HepG2 (cell line): Measurements from ENCODE around the gene RDH11. TPM values are rescaled to one million over a fixed set of nuclear protein-coding genes. Genes with fewer than 3 reads are reported as not detected.

Experiments used
- ATF1 ChIP-seq: IDR thresholded peaks from 2 replicates; pipeline ENCODE4 v1.6.1; 2016; ENCODE audit warnings: mild to moderate bottlenecking, control low read depth
- KMT2A ChIP-seq: sonication (generic); formaldehyde crosslinking; IDR thresholded peaks from 2 replicates; pipeline ENCODE4 v1.4.0; 2020; ENCODE audit warnings: missing genetic modification reagents
- SPEN ChIP-seq: sonication (generic); formaldehyde crosslinking; IDR thresholded peaks from 2 replicates; pipeline ENCODE4 v1.5.1; 2020; ENCODE audit warnings: low read depth, mild to moderate bottlenecking, missing genetic modification reagents
- TBP ChIP-seq: sonication (generic); formaldehyde crosslinking; IDR thresholded peaks from 2 replicates; pipeline ENCODE4 v1.5.0; 2020; ENCODE audit warnings: missing genetic modification reagents
- TMF1 ChIP-seq: sonication (generic); formaldehyde crosslinking; IDR thresholded peaks from 2 replicates; pipeline ENCODE4 v1.8.1; 2022; ENCODE audit warnings: low read depth, missing genetic modification reagents
- ZNF337 ChIP-seq: sonication (generic); formaldehyde crosslinking; IDR thresholded peaks from 2 replicates; pipeline ENCODE4 v1.5.1; 2020; ENCODE audit warnings: missing genetic modification reagents, low read depth, mild to moderate bottlenecking, borderline replicate concordance
- ZNF841 ChIP-seq: sonication (generic); formaldehyde crosslinking; IDR thresholded peaks from 2 replicates; pipeline ENCODE4 v1.8.1; 2023; ENCODE audit warnings: missing genetic modification reagents, borderline replicate concordance
- polyA plus RNA-seq, 8 experiments: library from polyadenylated mRNA; depleted of rRNA in 3 of 8; stranded (reverse) in 7 of 8; unstranded in 1 of 8; fragments of >200 nt; fragmentation: Illumina TruSeq in 4 of 8; extraction: Trizol in 4 of 8; gene quantifications; 2 replicates each; pipeline versions ENCODE4 v1.2.1 to v1.2.3, GENCODE V29; 2011 to 2016; ENCODE audit warnings: low read depth in 4 of 8, missing spikeins in 1 of 8, mixed read lengths in 1 of 8; ENCODE audit not compliant: insufficient read depth in 1 of 8
- total RNA-seq, 5 experiments: library from RNA; depleted of rRNA; stranded (reverse); fragments of >200 nt; fragmentation: Illumina TruSeq; extraction: Trizol; gene quantifications; 2 replicates each; pipeline ENCODE4 v1.2.3, GENCODE V29; 2016; ENCODE audit warnings: low read depth in 1 of 5
- TF ChIP-seq, protein P1 (sequence below), 2 experiments: sonication (generic) in 1 of 2; formaldehyde crosslinking in 1 of 2; IDR thresholded peaks; 2 replicates each; pipeline versions ENCODE4 v1.4.0 to v1.6.1; 2016 to 2020; ENCODE audit warnings: borderline replicate concordance in 1 of 2, low read depth in 1 of 2, mild to moderate bottlenecking in 1 of 2, missing genetic modification reagents in 1 of 2
- TF ChIP-seq, protein P2 (sequence below): sonication (generic); formaldehyde crosslinking; IDR thresholded peaks from 2 replicates; pipeline ENCODE4 v1.9.0; 2022; ENCODE audit warnings: low read depth, missing genetic modification reagents

The RDH11 gene
- total and polyA plus RNA-seq, 2 of the 13 experiments (the other 11 are each of a cell fraction or from before 2014, with no cell fraction given) = 106 to 131 TPM

DNA sequence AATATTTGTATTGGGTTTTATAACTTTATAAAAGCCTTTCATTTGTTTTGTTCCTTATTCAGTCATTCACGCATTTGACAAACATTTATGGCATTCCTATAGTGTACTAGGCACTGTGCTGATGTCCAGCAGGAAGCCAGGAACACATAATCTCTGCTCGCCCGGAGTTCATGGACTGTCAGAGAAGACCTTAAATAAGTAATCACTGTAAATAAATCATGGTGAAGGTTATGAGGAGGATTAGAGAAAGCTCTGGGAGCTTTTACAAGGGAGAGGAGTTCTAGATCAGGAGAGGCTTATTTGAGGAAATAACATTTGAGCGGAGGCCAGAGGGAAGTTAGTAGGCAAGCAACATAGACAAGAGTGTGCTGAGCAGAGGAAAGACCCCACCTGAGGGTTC lies 1.4 kb upstream of the RDH11 start (continued):
- TF ChIP-seq, protein P1, sequence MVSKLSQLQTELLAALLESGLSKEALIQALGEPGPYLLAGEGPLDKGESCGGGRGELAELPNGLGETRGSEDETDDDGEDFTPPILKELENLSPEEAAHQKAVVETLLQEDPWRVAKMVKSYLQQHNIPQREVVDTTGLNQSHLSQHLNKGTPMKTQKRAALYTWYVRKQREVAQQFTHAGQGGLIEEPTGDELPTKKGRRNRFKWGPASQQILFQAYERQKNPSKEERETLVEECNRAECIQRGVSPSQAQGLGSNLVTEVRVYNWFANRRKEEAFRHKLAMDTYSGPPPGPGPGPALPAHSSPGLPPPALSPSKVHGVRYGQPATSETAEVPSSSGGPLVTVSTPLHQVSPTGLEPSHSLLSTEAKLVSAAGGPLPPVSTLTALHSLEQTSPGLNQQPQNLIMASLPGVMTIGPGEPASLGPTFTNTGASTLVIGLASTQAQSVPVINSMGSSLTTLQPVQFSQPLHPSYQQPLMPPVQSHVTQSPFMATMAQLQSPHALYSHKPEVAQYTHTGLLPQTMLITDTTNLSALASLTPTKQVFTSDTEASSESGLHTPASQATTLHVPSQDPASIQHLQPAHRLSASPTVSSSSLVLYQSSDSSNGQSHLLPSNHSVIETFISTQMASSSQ (IDR thresholded peaks at IDR 0.05; ENCODE audit: low read depth) = no peak
- TF ChIP-seq, protein P1 (CRISPR knock-in tag; IDR thresholded peaks at IDR 0.05; ENCODE audit: borderline replicate concordance) = no peak
- TF ChIP-seq ZNF841 (CRISPR knock-in tag) = no peak
- no peak for TF ChIP-seq TBP
- no peak for TF ChIP-seq KMT2A (CRISPR knock-in tag)
- no peak for TF ChIP-seq TMF1 (CRISPR knock-in tag)
- TF ChIP-seq, protein P2, sequence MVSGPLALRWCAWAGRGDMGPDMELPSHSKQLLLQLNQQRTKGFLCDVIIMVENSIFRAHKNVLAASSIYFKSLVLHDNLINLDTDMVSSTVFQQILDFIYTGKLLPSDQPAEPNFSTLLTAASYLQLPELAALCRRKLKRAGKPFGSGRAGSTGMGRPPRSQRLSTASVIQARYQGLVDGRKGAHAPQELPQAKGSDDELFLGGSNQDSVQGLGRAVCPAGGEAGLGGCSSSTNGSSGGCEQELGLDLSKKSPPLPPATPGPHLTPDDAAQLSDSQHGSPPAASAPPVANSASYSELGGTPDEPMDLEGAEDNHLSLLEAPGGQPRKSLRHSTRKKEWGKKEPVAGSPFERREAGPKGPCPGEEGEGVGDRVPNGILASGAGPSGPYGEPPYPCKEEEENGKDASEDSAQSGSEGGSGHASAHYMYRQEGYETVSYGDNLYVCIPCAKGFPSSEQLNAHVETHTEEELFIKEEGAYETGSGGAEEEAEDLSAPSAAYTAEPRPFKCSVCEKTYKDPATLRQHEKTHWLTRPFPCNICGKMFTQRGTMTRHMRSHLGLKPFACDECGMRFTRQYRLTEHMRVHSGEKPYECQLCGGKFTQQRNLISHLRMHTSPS (CRISPR knock-in tag) = no peak
- TF ChIP-seq SPEN (CRISPR knock-in tag) = no peak
- no peak for TF ChIP-seq ZNF337 (CRISPR knock-in tag)
- TF ChIP-seq ATF1 (CRISPR knock-in tag) = no peak
